HEK293 (cell line): ENCODE data around the gene SLC35D3.
"Not testable (repeated sequence)": the region's sequence is repeated elsewhere in the genome, so short reads cannot be mapped to it uniquely, and the experiment has no call there.

Experiments used
- CTCF ChIA-PET: fragments of 350-600 bp; formaldehyde crosslinking; extraction: SDS; loops from one replicate; lab custom pipeline; 2021; ENCODE audit warnings: antibody characterized with exemption; lab: Yijun Ruan, JAX
- POLR2A ChIA-PET: fragments of 300-600 bp; formaldehyde crosslinking; extraction: SDS; loops from one replicate; lab custom pipeline; 2020; ENCODE audit warnings: antibody characterized with exemption, inconsistent platforms; lab: Yijun Ruan, JAX
- H3K27ac ChIP-seq: fragments of 200-500 bp; sonication (Bioruptor generic); 2 replicates; pipeline ENCODE4 v1.5.1; 2014; ENCODE audit warnings: low read depth, low read length, control low read depth, inconsistent platforms; ENCODE audit errors: extremely low read depth
- H3K36me3 ChIP-seq, 2 experiments: fragments of 200-500 bp in 1 of 2; sonication (Bioruptor generic) in 1 of 2; 1 replicate in 1 of 2; 2 replicates in 1 of 2; pipeline ENCODE4 v1.5.1; 2014 to 2017; ENCODE audit warnings: inconsistent platforms in 2 of 2, low read length in 2 of 2; ENCODE audit not compliant: control insufficient read depth in 2 of 2, insufficient read depth in 1 of 2
- H3K4me1 ChIP-seq: fragments of 200-500 bp; sonication (Bioruptor generic); 2 replicates; pipeline ENCODE4 v1.5.1; 2014; ENCODE audit warnings: mild to moderate bottlenecking, low read length, inconsistent platforms; ENCODE audit not compliant: control insufficient read depth, insufficient read depth
- H3K4me3 ChIP-seq: 2 replicates; pipeline ENCODE4 v1.5.1; 2011; ENCODE audit warnings: low read depth, mild to moderate bottlenecking, control low read depth, low read length, moderate library complexity
- H3K9me3 ChIP-seq: fragments of 200-500 bp; sonication (Bioruptor generic); 2 replicates; pipeline ENCODE4 v1.5.1; 2014; ENCODE audit warnings: low read depth, low read length, inconsistent platforms; ENCODE audit not compliant: control insufficient read depth, insufficient read depth
- GFI1B ChIP-seq: fragments of 450-650 bp; formaldehyde crosslinking; IDR thresholded peaks from 2 replicates; pipeline ENCODE4 v1.5.1; 2016; ENCODE audit warnings: missing biosample characterization, missing genetic modification characterization
- HOXA7 ChIP-seq: sonication (generic); formaldehyde crosslinking; IDR thresholded peaks from 2 replicates; pipeline ENCODE4 v1.8.1; 2022; ENCODE audit warnings: missing genetic modification reagents, borderline replicate concordance
- HOXC10 ChIP-seq: sonication (generic); formaldehyde crosslinking; IDR thresholded peaks from 2 replicates; pipeline ENCODE4 v1.8.1; 2023; ENCODE audit warnings: mild to moderate bottlenecking, missing genetic modification reagents
- KLF8 ChIP-seq: fragments of 450-650 bp; formaldehyde crosslinking; IDR thresholded peaks from 2 replicates; pipeline ENCODE4 v1.5.1; 2016; ENCODE audit warnings: missing biosample characterization, missing genetic modification characterization
- PRDM4 ChIP-seq: fragments of 450-650 bp; formaldehyde crosslinking; IDR thresholded peaks from 2 replicates; pipeline ENCODE4 v1.5.1; 2017; ENCODE audit warnings: missing biosample characterization, missing genetic modification characterization
- SCRT2 ChIP-seq: fragments of 450-650 bp; formaldehyde crosslinking; IDR thresholded peaks from 2 replicates; pipeline ENCODE4 v1.5.1; 2016; ENCODE audit warnings: missing biosample characterization, missing genetic modification characterization
- TCF7L2 ChIP-seq: IDR thresholded peaks from 2 replicates; pipeline ENCODE4 v1.6.1; 2011; ENCODE audit warnings: low read depth, mild to moderate bottlenecking, inconsistent platforms, low read length, moderate library complexity, borderline replicate concordance
- YY2 ChIP-seq: fragments of 450-650 bp; formaldehyde crosslinking; IDR thresholded peaks from 2 replicates; pipeline ENCODE4 v1.5.1; 2016; ENCODE audit warnings: missing biosample characterization, missing genetic modification characterization
- ZBTB21 ChIP-seq: fragments of 450-650 bp; formaldehyde crosslinking; IDR thresholded peaks from 2 replicates; pipeline ENCODE4 v1.5.1; 2017; ENCODE audit warnings: missing biosample characterization, missing genetic modification characterization
- ZFHX2 ChIP-seq: fragments of 450-650 bp; formaldehyde crosslinking; conservative IDR thresholded peaks from 2 replicates; pipeline ENCODE4 v1.5.1; 2016; ENCODE audit warnings: missing biosample characterization, missing genetic modification characterization
- ZNF121 ChIP-seq: fragments of 450-650 bp; formaldehyde crosslinking; IDR thresholded peaks from 2 replicates; pipeline ENCODE4 v1.5.1; 2016; ENCODE audit warnings: missing biosample characterization, missing genetic modification characterization
- ZNF133 ChIP-seq: fragments of 450-650 bp; formaldehyde crosslinking; IDR thresholded peaks from 2 replicates; pipeline ENCODE4 v1.5.1; 2016; ENCODE audit warnings: missing biosample characterization, missing genetic modification characterization
- ZNF2 ChIP-seq: fragments of 450-650 bp; formaldehyde crosslinking; IDR thresholded peaks from 2 replicates; pipeline ENCODE4 v1.5.1; 2016; ENCODE audit warnings: missing biosample characterization, missing genetic modification characterization
- ZNF549 ChIP-seq: fragments of 450-650 bp; IDR thresholded peaks from 2 replicates; pipeline ENCODE4 v1.5.1; 2018; ENCODE audit warnings: missing biosample characterization, missing genetic modification characterization, mild to moderate bottlenecking, inconsistent platforms, moderate library complexity
- ZNF585B ChIP-seq: fragments of 450-650 bp; formaldehyde crosslinking; IDR thresholded peaks from 2 replicates; pipeline ENCODE4 v1.5.1; 2016; ENCODE audit warnings: missing biosample characterization, missing genetic modification characterization
- ZNF830 ChIP-seq: fragments of 450-650 bp; IDR thresholded peaks from 2 replicates; pipeline ENCODE4 v1.5.0; 2018; ENCODE audit warnings: missing biosample characterization, missing genetic modification characterization, low read depth, mild to moderate bottlenecking, moderate library complexity
- ZSCAN23 ChIP-seq: fragments of 450-650 bp; formaldehyde crosslinking; IDR thresholded peaks from 2 replicates; pipeline ENCODE4 v1.5.1; 2016; ENCODE audit warnings: missing biosample characterization, missing genetic modification characterization
- TF ChIP-seq, protein P1 (sequence below): fragments of 450-650 bp; formaldehyde crosslinking; IDR thresholded peaks from 2 replicates; pipeline ENCODE4 v1.5.1; 2016; ENCODE audit warnings: missing biosample characterization, missing genetic modification characterization
- TF ChIP-seq, protein P2 (sequence below): IDR thresholded peaks from 2 replicates; pipeline ENCODE4 v1.6.1; 2011; ENCODE audit warnings: mild to moderate bottlenecking, low read depth, low read length, borderline replicate concordance
- TF ChIP-seq, protein P3 (sequence below): fragments of 450-650 bp; formaldehyde crosslinking; IDR thresholded peaks from 2 replicates; pipeline ENCODE4 v1.5.1; 2016; ENCODE audit warnings: missing biosample characterization, missing genetic modification characterization
- TF ChIP-seq, protein P4 (sequence below): fragments of 450-650 bp; formaldehyde crosslinking; IDR thresholded peaks from 2 replicates; pipeline ENCODE4 v1.5.1; 2016; ENCODE audit warnings: missing biosample characterization, missing genetic modification characterization

Gene SLC35D3

DNA sequence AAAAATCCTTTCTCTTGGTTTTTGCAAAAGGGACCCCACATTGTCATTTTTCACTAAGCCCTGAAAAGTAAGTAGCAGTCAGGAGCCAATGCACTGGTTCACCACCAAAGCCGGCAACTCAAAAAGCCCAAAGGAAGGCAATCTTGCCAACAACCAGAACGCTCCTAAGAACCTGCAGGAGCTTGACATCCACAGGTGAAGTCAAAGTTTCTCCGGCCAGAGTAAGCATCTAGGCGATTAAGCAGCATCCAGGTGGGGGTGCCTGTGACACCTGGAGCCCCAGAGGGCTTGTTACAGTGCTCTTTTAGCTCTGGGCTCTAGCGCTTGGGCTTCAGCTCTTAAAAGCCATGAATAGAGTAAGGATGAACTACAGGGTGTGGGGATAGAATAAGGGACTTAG is 36.1 kb downstream of the SLC35D3 start:
- no peak overlapping the region for H3K4me3 ChIP-seq
- CTCF ChIA-PET: interaction anchor here (1.2 to 2.2 kb wide), 3 partner anchors 11 to 56 kb away, joined by 4 to 7 read pairs (median 5); no protein-coding TSS in a partner anchor
- no peak for TF ChIP-seq HOXA7 (CRISPR knock-in tag)
- TF ChIP-seq, all 188 proteins: peak for 0
- no peaks in the 10 kb centered on the region for H3K9me3 ChIP-seq
- H3K36me3 ChIP-seq: no peaks in the 10 kb centered on the region
- H3K27ac ChIP-seq: no peak overlapping the region
- peaks cover 14% of the 10 kb centered on the region for H3K4me1 ChIP-seq
- POLR2A ChIA-PET: no interaction called here

DNA sequence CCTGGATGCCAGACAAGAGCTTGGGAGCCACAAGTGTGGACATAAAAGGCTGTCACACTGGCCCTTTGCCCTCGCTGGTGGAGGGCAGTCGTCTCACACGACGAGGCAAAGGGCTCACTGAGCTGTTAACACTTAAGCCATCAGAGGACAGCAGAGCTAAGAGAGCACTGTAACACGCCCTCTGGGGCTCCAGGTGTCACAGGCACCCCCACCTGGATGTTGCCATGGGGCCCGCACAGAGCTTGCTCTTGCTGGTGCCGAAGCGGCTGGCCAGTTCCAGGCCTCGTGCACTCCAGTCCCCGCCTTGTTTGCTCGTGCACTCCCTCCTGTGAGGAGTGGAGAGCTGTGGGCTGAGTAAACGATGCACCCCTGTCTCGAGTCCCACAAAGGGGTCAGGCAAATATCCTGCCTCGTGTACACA is 37.4 kb downstream of the SLC35D3 start:
- Histone ChIP-seq H3K27ac (no peak overlapping the region), H3K36me3 (no peaks in the 10 kb centered on the region), H3K4me3 (no peak overlapping the region), H3K9me3 (no peaks in the 10 kb centered on the region), H3K4me1 (peaks cover 14% of the 10 kb centered on the region)
- ChIA-PET POLR2A (no interaction called here), CTCF (interaction anchor here (0.6 to 2.2 kb wide), 5 partner anchors 9 to 673 kb away, joined by 3 to 7 read pairs (median 3); no protein-coding TSS in a partner anchor)
- no peak for TF ChIP-seq ZNF830 (tag by site-specific recombination)
- no peak for TF ChIP-seq HOXC10
- TF ChIP-seq, protein P1, sequence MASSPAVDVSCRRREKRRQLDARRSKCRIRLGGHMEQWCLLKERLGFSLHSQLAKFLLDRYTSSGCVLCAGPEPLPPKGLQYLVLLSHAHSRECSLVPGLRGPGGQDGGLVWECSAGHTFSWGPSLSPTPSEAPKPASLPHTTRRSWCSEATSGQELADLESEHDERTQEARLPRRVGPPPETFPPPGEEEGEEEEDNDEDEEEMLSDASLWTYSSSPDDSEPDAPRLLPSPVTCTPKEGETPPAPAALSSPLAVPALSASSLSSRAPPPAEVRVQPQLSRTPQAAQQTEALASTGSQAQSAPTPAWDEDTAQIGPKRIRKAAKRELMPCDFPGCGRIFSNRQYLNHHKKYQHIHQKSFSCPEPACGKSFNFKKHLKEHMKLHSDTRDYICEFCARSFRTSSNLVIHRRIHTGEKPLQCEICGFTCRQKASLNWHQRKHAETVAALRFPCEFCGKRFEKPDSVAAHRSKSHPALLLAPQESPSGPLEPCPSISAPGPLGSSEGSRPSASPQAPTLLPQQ: no peak
- TF ChIP-seq ZNF2: no peak
- no peak for TF ChIP-seq ZSCAN23 (tag by site-specific recombination)
- TF ChIP-seq, protein P2, sequence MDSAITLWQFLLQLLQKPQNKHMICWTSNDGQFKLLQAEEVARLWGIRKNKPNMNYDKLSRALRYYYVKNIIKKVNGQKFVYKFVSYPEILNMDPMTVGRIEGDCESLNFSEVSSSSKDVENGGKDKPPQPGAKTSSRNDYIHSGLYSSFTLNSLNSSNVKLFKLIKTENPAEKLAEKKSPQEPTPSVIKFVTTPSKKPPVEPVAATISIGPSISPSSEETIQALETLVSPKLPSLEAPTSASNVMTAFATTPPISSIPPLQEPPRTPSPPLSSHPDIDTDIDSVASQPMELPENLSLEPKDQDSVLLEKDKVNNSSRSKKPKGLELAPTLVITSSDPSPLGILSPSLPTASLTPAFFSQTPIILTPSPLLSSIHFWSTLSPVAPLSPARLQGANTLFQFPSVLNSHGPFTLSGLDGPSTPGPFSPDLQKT: no peak

DNA sequence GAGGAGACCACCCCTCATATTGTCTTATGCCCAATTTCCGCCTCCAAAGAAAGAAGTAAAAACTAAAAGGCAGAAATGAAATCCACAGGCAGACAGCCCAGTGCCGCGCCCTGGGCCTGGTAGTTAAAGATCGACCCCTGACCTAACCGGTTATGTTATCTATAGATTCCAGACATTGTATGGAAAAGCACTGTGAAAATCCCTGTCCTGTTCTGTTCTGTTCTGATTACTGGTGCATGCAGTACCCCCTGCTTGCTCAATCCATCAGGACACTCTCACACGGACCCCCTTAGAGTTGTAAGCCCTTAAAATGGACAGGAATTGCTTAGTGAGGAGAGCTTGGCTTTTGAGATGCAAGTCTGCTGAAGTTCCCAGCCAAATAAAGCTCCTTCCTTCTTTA is 37.8 kb downstream of the SLC35D3 start:
- H3K27ac ChIP-seq, H3K36me3 ChIP-seq, POLR2A ChIA-PET, H3K4me3 ChIP-seq, H3K9me3 ChIP-seq: not testable (repeated sequence)
- CTCF ChIA-PET: interaction anchor here (0.7 to 1.5 kb wide), 3 partner anchors 13 to 673 kb away, joined by 3 read pairs; no protein-coding TSS in a partner anchor
- H3K4me1 ChIP-seq: peaks cover 14% of the 10 kb centered on the region

DNA sequence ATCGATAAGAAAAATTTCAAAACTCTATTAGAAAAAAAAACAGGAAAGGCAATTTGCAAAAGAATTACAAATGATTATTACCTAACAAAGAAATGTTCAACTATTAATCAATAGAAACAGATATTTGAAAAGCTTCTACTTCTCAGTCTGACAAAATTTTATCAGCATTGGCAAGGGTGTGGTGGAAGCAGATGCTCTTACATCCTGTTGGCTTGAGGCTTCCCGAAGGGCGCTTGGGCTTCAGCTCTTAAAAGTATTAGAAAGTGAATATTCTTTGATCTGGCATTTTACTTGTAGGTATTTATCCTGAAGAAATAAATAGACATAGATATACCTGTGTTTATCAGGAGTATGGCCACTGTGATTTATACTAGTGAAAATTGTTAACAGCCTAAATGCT is 38.7 kb downstream of the SLC35D3 start:
- Histone ChIP-seq H3K4me3 (no peak overlapping the region), H3K36me3 (no peaks in the 10 kb centered on the region), H3K9me3 (no peaks in the 10 kb centered on the region), H3K27ac (no peak overlapping the region), H3K4me1 (peaks cover 14% of the 10 kb centered on the region)
- CTCF ChIA-PET: interaction anchor here (0.6 to 0.8 kb wide), 2 partner anchors 10 to 53 kb away, joined by 3 to 4 read pairs; no protein-coding TSS in a partner anchor
- POLR2A ChIA-PET: interaction anchor here (0.6 kb wide), 1 partner anchor 31 kb away, joined by 3 read pairs; no protein-coding TSS in a partner anchor
- no peak for TF ChIP-seq PRDM4
- TF ChIP-seq ZNF133: no peak
- TF ChIP-seq SCRT2: no peak
- TF ChIP-seq ZNF549 (tag by site-specific recombination): no peak
- no peak for TF ChIP-seq ZNF121 (tag by site-specific recombination)
- no peak for TF ChIP-seq TCF7L2
- TF ChIP-seq KLF8 (tag by site-specific recombination): no peak
- TF ChIP-seq, protein P3, sequence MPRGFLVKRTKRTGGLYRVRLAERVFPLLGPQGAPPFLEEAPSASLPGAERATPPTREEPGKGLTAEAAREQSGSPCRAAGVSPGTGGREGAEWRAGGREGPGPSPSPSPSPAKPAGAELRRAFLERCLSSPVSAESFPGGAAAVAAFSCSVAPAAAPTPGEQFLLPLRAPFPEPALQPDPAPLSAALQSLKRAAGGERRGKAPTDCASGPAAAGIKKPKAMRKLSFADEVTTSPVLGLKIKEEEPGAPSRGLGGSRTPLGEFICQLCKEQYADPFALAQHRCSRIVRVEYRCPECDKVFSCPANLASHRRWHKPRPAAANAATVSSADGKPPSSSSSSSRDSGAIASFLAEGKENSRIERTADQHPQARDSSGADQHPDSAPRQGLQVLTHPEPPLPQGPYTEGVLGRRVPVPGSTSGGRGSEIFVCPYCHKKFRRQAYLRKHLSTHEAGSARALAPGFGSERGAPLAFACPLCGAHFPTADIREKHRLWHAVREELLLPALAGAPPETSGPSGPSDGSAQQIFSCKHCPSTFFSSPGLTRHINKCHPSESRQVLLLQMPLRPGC (tag by site-specific recombination): no peak
- no peak for TF ChIP-seq YY2 (tag by site-specific recombination)
- no peak for TF ChIP-seq ZNF585B (tag by site-specific recombination)
- TF ChIP-seq ZFHX2: no peak
- TF ChIP-seq, protein P4, sequence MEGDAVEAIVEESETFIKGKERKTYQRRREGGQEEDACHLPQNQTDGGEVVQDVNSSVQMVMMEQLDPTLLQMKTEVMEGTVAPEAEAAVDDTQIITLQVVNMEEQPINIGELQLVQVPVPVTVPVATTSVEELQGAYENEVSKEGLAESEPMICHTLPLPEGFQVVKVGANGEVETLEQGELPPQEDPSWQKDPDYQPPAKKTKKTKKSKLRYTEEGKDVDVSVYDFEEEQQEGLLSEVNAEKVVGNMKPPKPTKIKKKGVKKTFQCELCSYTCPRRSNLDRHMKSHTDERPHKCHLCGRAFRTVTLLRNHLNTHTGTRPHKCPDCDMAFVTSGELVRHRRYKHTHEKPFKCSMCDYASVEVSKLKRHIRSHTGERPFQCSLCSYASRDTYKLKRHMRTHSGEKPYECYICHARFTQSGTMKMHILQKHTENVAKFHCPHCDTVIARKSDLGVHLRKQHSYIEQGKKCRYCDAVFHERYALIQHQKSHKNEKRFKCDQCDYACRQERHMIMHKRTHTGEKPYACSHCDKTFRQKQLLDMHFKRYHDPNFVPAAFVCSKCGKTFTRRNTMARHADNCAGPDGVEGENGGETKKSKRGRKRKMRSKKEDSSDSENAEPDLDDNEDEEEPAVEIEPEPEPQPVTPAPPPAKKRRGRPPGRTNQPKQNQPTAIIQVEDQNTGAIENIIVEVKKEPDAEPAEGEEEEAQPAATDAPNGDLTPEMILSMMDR: no peak
- TF ChIP-seq ZBTB21 (tag by site-specific recombination): no peak
- TF ChIP-seq GFI1B (tag by site-specific recombination): no peak
